Stimulated activated CD8-positive, alpha-beta memory T cell treated with anti-CD3 and anti-CD28 coated beads, Interleukin-2, amount 100 ng/mL, for 1 hour (primary cell): Measurements from ENCODE around the gene NAA80.

ENCODE experiments used
- DNase-seq, 2 donors: peaks; one replicate each; pipeline ENCODE4 v3.0.0-alpha.2; 2020; ENCODE audit warnings: low read depth in 2 of 2

NAA80 gene

GRCh38 chr3:50258029-50258680 is 41.0 kb downstream of the NAA80 start:
- no peak for DNase-seq

DNA sequence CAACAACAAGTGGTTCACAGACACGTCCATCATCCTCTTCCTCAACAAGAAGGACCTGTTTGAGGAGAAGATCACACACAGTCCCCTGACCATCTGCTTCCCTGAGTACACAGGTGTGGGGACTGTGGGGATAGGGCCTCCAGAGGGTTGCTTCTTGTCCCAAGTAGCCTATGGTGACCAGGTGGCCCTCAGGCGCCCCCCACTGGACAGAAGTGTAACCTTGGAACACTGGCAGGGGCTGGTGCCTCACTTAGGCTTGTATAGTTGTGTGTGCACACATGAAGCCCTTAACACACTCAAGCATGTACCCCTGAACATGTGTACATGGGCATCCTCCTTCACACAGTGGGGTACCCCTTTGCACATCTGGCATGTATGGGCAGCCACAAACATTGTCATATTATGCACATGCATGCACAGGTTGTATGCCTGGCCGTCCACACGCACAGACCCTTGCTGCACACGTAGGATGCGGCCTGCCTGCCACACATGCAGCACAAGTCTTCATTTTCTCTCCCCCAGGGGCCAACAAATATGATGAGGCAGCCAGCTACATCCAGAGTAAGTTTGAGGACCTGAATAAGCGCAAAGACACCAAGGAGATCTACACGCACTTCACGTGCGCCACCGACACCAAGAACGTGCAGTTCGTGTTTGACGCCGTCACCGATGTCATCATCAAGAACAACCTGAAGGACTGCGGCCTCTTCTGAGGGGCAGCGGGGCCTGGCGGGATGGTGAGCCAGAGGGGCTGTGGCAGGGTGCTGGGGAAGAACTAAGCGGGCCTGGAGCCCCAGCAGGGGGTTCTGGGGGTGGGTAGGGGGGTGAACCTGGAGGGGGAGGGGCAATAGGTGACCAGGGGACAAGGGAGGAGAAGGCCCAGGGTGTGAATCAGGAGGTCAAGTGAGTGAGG is 42.0 kb downstream of the NAA80 start:
- no peak for DNase-seq

- no peak for DNase-seq
Measured at GRCh38 chr3:50255251-50255615, 44.0 kb downstream of the NAA80 start.

- DNase-seq = no peak
Measured at GRCh38 chr3:50254577-50255250, 44.5 kb downstream of the NAA80 start.

DNA sequence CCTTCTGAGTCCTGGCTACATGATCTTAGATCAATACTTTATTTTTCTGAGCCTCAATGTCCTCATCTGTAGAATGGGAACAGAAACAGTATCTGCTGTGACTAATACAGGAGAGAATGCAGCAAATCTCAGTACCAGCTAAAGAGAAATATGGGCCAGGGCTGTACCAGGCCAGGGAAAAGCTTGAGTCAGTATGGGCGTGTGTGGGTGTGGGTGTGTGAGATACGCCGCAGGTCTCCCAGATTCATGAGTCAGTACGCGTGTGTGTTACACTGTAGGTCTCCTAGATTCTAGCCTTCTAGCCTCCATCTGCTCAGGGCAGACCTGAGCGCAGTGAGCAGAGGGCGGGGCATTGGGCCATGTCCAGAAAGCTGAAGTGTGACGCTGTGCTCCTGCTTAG is 48.0 kb downstream of the NAA80 start:
- DNase-seq = no peak

DNA sequence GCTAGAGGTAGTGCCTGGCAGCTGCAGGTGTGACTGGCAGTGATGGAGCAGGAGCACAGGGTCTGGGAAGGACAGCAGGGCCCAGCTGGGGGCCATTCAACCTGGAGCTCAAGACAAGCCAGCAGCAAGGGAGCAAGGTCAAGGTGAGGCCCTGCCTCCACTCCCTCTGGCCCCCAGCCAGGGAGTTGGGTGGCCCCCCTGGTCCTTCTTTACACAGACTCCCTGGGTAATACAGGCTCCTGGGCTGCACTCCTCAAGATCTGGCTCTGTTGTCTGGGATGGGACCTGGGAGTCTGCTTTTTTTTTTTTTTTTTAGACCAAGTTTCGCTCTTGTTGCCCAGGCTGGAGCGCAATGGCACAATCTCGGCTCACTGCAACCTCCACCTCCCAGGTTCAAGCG is 48.7 kb downstream of the NAA80 start:
- DNase-seq = no peak

- no peak for DNase-seq
Measured at GRCh38 chr3:50249457-50249856, 49.7 kb downstream of the NAA80 start.

GRCh38 chr3:50248387-50248786 is 50.8 kb downstream of the NAA80 start:
- no peak for DNase-seq

- DNase-seq = peak; percentile 52 to 67
Measured at GRCh38 chr3:50246517-50246954, 52.7 kb downstream of the NAA80 start.
